GM19395 (cell line): ENCODE results near the gene ZC3H4.
A peak's percentile ranks its signal among the peaks of the same experiment; 100 is the strongest.
"Not testable (repeated sequence)": the region's sequence is repeated elsewhere in the genome, so short reads cannot be mapped to it uniquely, and the experiment has no call there.

Experiments
- ATAC-seq: cut with Tn5 transposase; IDR thresholded peaks from one replicate; pipeline ENCODE4 v1.9.1; 2021; ENCODE audit warnings: mild to moderate bottlenecking, moderate library complexity; ENCODE audit not compliant: unreplicated experiment

The ZC3H4 gene

DNA sequence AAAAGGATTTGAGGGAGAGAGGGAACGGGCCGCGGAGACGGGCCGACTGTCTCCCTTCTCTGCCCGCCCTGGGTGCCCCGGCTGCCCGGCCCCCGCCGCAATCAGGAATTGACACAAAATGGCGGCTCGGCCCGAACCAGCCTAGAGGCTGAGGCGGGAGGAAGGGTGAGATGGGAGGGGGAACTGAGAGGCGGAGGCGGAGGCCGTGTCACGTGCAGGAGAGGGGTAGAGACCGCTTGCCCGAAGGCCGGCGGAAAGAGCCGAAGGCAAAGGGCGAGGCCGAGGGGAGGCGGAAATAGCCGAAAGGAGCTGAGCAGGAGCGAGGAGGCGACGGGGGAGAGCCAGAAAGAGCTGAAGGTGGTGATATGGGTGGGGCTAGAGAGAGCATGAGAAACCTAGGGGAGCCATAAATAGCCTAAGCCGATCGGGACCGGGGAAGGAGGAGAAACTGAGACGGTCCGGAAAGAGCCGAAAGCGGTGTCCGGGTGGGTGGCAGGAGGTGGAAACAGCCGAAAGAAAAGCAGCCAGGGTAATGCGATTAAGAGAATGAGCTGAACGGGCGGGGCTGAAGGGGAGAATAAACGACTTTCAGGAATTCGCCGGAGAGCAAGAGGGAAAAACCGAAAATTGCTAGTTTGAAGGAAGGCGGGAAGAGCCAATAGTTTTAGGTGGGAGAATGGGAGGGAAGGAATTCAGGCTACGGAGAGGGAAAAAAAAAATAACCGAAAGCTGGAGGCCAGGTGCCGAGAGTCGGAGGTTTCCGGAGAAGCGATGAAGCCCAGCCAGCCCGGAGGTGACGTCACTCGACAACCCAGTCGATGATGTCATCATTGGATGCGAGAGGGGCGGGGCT, at the start of gene ZC3H4:
Gene ZC3H4 (minus strand): TSS at position 780 of the 853 bp plus-strand sequence. CDS start 1,192 bp downstream, outside the sequence.
- ATAC-seq: peak; percentile 83

DNA sequence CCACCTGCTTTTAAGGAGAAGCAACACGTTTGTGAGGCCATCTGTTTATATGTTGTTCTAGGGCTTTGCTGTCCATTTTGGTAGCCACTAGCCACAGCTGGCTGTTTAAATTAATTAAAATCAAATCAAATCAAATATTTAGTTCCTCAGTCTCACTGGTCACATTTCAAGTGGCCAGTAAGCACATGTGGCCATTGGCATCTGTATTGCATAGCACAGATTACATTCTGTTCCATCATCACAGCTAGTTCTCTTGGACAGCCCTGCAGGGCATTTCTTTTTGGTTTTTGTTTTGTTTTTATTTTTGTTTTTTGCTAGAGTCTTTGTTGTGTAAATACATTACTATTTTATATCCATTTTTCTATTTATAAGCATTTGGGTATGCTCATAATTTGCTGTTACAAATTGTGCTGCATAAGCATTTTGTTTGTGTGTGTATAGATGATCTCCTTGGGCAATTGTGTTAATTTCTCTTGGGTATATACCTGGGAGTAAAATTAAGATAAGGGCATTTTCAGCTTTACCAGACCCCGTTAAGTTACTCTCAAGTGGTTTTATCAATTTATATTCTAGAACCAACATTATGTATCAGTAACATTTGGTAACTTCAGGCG, 48.4 kb upstream of the ZC3H4 start:
- ATAC-seq: no peak

DNA sequence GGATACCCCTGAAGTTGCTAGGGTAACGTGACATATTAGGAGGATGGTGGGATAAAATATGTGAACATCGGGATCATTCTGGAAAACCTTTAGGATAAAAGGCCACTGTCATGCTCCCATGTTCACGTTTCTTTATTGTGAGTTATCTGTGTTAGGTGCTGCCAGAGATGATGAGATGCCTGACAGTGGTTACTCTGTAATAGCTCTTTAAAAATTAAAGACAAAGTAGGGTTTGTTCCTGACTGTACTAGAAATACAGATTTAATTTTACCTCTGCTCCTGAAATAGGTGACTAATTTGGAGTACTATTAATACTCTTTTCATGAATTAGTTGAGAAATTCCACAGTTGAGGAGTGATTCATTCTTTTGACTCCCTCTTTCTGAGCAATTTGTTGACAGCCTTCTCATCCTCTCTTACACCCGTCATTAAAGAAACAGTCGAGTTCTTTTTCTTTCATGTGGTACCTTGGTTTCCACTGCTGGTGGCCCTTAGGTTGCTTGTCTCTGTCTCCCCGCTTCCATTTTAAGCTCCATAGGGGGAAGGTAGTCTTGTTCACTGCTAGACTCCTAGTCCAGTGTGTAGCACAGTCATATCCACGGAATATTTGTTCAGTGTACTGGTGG, 45.4 kb upstream of the ZC3H4 start:
- no peak for ATAC-seq

DNA sequence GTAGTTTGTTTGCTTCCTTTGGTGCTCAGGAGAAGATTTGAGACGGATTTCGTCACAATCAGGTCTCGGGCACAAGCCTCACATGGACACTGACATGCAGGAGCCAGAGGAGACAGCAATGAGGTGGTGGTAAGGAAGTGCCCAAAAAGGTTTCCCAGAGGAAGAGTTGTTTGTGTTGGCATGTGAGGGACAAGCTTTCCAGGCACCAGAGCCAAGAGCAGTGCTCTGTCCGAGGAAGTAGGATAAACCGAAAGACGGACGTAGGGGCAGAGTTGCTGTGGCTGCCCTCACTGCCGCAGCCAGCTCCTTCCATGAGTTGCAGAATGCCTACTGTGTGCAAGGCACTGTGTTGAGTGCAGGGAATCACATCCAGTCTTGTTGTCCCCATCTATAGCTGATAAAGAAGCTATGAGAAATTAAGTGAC, 44.8 kb upstream of the ZC3H4 start:
- ATAC-seq: no peak

DNA sequence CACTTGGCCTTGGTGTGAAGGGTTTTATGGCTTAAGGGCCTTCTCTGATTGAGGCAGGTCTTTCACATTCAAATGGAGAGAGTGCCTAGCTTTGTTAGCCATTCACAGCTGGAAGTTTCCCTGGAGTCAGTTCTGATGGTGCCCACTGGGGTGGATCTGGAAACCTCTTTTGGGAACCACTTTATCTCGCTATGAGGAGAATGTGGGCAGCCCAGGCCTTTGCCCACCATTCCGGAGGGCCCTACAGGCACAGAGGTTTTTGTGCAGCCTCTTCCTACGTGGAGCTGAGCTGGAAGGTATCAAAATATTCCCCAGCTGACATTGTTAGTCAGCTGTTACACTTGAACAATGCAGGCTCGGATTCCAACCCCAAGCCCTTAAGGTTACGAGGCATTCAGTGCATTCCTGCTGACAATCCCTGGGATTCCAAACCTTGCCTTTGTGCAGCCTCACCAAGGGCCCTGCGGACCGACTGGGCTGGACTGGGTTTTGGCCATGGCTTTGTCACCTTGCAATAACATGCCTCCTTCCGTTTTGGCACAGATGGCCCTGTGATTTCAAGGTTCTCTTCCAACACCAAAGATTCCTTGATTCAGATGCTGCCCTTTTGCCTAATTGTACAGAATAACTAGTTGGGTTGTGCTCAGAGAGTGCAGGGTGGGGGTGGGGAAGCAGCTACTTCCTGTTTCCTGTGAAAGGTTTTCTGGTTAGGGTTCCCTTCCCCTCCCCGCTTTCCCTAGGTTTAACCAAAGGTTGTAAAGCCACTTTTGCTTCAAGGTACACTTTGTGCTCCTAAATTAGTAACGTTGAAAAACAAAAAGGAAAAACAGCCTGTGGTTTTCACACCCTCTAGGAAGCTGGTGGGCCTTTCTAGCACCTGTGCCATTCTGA, 44.1 kb upstream of the ZC3H4 start:
- ATAC-seq: no peak

DNA sequence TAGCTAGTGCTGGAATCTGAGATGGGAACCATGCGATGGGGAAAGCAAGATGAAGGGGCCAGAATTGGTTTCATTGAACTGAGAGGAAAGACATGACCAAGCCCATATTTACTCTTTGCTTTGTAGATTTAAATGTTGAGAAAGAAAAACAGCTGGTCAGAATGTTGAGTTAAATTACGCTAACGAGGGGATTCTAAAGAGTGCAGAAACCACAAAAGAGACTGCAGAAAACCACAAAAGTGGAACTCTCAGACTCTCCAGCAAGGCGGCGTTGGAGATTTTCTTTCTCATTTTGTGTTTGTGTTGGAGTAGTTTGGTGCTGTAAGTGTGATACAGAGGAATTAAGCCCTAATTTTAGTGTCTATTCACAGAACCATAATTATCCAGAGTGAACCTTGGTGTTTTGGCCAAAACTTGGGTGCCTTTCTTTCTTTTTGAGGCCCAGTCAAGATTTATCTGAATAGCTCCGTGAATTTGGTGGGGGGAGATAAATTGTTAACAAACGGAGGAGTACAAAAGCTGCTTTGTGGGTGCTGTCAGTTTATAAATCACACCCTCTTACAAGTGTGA, 43.4 kb upstream of the ZC3H4 start:
- no peak for ATAC-seq

DNA sequence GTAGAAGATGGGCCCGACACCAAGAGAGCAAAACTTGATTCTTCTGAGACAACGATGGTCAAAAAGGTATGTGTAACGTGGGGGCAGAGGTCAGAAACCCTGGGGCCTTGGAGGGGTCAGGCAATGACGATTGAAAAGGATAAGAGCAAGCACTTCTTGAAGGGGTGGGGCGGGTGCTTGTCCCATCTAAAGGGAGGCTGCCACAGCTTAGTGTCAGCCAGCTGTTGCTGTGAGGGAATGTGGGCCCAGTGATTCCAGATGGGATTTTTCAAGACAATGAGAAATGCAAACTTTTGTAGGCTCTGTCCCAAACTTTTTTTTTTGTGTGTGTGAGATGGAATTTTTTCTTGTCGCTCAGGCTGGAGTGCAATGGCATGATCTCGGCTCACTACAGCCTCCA, 41.6 kb upstream of the ZC3H4 start:
- ATAC-seq: no peak

DNA sequence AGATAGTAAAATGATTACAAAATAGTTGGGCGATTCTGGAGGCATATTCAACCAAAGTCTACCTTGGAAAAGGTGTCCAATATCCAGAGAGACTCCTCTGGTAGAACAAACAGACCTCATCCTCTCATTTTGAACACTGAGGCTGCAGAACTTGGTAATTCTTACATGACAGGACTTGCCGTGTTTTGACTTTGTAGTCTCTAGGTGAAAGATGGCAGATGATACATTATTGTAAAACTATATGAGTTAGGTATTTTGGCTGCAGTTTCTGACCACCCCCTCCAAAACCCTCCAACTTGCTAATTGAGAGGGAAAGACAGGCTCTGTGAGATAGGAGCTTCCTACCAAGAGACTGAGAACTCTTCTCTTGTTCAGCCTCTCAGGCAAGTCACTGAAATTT, 39.7 kb upstream of the ZC3H4 start:
- ATAC-seq: no peak

DNA sequence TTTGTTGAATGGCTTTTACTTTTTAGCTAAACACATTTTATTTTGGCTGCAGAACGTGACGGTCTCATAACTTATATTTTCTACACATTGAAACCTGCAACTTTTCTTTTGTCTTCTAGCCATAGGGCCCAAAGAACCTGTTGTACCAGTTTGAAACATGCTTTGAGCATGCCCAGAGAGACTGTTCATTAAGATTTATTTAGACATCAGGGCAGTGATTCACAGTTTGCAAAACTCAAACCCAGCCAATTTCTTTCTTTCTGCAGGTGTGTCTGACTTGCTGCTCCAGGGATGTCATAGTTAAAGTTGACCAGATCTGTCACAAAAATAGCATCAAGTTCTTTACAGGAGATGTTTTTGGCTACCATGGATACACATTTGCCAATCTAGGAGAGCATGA, 39.1 kb upstream of the ZC3H4 start:
- no peak for ATAC-seq

DNA sequence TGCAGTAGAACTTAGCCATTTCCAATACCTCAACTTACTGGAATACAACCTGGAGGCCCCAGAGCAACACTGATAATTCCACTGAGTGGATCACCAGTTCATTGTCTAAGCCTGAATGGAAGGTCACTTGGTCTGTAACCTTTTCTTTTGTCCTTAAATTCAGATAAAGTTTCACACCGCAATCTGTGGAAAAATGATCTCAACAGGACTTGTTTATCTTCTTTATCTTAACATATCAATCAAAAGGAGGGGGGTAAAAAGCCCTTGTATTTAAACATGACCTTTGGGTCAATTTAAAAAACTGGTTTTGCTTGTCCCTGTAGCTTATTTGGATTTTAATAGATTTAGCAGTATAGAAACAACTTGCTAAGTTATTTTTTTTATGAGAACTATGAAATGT, 38.6 kb upstream of the ZC3H4 start:
- no peak for ATAC-seq

DNA sequence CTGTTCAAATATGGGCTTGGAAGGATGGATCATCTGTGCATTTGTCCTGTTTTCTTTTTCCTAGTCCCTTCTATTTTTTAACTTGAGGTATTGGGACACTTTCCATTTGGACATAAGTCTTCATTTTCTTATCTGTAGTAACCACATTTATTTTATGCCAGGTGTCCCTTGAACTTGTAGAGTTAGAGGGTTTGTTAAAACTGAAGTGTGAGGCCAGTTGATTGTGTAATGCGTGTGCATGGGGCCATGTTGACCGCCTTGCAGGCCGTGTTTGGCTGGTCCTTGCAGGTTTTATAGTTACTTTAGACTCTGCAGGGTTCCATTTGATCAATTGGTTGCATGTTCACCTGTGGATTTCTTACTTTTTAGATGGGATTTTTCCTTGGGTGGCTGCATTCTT, 38.1 kb upstream of the ZC3H4 start:
- ATAC-seq: no peak

DNA sequence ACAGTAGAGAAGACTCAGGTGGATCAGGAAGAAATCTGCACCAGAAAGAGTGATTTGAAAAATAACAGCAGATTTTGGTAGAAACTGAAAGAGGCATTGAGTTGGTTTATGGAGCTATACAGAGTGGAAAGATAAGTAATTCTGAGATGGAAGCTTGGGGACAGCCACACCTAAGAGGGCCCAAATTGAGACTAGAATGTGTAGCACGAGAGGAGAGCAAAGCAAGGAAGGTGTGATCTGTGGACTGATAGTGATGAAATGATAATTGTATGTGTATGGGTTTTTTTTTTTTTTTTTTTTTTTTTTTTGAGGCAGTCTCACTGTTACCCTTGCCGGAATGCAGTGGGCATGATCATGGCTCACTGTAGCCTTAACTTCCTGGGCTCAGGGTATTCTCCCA, 33.3 kb upstream of the ZC3H4 start:
- no peak for ATAC-seq

DNA sequence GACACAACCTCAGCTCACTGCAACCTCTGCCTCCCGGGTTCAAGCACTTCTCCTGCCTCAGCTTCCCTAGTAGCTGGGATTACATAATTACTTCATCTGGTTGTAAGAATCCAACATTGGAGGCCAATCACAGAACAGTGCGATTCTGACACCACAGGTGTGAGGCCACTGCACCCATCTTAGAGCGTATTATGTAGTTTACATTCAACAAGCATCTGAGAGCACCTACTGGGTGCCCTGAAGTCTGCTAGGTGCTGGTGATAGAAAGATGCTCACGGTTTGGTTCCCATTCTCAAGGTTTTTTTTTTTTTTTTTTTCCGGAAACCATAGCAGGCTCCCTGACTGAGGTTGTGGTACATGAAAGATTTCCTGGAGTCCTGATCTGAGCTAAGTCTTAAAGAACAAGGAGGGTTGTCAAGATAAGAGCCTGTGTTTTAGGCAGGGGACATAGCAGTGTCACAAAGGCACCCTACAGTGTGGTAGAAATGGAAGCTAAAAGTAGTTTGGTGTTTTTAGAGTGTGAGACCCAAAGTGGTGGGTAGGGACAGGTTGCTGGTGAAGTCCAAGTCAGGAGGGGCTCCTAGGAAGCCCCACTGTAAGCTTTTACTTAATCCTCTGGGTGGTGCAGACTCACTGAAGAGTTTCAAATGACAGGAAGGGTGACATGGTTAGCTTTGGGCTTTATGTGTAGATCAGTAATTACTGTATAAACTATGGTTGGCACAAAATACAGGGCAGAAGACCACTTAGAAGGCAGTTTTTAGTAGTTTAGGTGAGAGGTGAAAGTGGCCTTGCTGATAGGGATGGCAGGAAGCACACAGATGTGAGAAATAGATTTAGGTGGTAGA, 32.3 kb upstream of the ZC3H4 start:
- ATAC-seq: no peak

DNA sequence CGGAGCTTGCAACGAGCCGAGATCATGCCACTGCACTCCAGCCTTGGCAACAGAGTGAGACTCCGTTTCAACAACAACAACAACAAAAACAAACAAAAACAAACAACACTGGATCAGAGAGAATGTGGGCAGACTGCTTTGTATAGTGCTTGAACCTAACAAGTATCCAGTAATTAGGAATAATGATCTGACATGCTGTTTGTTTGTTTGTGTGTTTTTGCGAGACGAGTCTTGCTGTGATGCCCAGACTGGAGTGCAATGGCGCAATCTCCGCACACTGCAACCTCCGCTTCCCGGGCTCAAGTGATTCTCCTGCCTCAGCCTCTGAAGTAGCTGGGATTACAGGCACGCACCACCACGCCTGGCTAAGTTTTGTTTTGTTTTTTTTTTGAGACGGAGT, 31.1 kb upstream of the ZC3H4 start:
- no peak for ATAC-seq

DNA sequence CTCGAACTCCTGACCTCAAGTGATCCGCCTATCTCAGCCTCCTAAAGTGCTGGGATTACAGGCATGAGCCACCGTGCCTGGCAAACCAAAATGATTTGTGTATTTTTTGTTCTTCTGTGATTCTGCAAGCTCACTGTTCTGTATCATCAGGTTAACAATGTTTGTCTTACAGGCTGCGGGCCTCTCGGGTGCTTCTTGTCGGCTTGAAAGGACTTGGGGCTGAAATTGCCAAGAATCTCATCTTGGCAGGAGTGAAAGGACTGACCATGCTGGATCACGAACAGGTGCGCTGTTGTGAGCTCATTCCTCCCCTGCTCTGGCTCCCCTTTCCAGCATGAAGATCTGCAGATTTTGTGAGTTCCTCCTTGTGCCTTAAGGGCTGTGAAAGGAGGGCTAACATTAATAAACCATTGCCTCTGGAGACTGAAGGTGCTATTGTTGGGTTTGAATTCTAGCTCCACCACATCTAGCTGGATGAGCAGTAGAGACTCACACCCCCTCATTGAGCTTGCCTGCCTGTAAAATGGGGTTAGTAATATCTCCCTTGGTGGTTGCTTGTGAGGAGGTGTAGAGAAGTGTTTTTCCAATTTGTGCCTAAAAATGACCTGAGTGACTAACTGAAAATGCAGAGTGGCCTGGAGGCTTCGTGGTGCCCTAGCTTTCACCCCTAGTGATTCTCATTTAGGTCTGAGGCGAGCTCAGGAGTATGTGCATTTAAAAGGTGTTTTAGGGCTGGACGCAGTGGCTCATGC, 29.9 kb upstream of the ZC3H4 start:
- ATAC-seq: no peak

DNA sequence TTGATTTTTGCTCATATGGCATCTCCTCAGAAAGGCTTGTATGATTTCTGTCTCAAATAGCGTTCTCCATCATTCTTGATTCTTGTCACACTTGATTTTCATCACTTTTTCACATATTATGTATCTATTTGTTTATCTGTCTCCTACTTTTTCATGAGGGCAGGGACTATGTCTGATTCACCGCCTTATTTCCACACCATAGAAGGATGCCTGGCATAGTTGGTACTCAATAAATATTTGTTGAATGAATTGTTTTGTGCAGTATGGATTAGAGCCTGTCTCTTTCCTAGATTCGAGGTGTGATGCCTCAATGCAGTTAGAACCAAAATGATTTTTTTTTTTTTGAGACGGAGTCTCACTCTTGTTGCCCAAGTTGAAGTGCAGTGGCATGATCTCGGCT, 29.2 kb upstream of the ZC3H4 start:
- ATAC-seq: no peak

DNA sequence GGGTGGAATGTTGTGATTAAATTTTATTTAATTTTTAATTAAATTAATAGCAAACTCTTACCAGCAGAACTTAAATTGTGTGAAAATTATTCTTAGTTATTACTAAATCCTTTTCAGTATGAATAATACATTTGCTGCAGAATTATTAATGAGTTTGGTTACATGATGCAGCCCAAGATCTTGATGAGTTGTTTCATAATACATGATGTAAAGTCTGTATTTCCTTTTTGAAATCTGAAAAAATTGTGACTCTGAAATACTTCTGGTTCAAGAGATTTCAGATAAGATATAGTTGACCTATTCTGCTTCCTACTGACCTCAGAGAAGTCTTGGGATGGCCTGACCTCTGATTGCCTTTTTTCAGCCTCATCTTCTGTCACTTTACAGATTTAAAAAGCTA, 28.1 kb upstream of the ZC3H4 start:
- no peak for ATAC-seq

DNA sequence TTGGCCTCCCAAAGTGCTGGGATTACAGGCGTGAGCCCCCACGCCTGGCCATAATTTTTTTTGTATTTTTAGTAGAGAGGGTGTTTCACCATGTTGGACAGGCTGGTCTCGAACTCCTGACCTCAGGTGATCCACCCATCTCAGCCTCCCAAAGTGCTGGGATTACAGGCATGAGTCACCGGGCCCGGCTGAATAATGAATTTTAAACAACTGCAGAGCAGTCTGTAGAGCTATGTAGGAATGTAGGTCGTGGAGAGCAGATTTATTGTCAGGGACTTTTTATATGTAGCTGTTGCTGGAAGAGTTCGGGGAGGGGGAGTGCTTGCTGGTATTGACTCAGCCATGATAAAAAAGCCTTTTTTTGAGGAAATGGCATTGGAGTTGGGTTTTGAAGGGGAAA, 27.7 kb upstream of the ZC3H4 start:
- ATAC-seq: not testable (repeated sequence)

DNA sequence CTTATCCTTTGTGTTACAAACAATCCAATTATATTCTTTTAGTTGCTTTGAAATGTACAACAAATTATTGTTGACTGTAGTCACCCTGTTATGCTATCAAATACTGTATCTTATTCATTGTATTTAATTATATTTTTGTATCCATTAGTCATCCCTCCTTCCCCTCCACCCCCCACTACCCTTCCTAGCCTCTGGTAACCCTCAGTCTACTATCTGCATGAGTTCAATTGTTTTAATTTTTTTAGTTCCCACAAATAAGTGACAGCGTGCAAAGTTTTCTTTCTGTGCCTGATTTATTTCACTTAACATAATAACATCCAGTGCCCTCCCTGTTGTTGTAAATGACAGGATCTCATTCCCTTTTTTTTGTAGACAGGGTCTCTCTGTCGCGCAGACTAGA, 21.6 kb upstream of the ZC3H4 start:
- ATAC-seq: no peak
